IMR-90 (cell line): ENCODE measurements around the gene MAFG.

ENCODE experiments used
- BHLHE40 ChIP-seq: fragments of 150-350 bp; IDR thresholded peaks from 2 replicates; pipeline ENCODE4 v1.6.1; 2016; ENCODE audit warnings: mild to moderate bottlenecking, low read depth, low read length
- CTCF ChIP-seq: conservative IDR thresholded peaks from 2 replicates; pipeline ENCODE4 v1.5.1; 2012; ENCODE audit warnings: mild to moderate bottlenecking, low read depth, low read length, improper control_type of control experiment
- FOS ChIP-seq: fragments of 150-350 bp; IDR thresholded peaks from 2 replicates; pipeline ENCODE4 v1.6.1; 2016; ENCODE audit warnings: low read depth, low read length
- MAFK ChIP-seq: IDR thresholded peaks from 2 replicates; pipeline ENCODE4 v1.6.1; 2012; ENCODE audit warnings: low read depth, low read length, improper control_type of control experiment
- MXI1 ChIP-seq: IDR thresholded peaks from 2 replicates; pipeline ENCODE4 v1.6.1; 2012; ENCODE audit warnings: low read depth, mild to moderate bottlenecking, low read length, moderate library complexity, borderline replicate concordance
- POLR2A ChIP-seq: IDR thresholded peaks from 2 replicates; pipeline ENCODE4 v1.6.1; 2012; ENCODE audit warnings: mild to moderate bottlenecking, low read depth, low read length
- RAD21 ChIP-seq: IDR thresholded peaks from 2 replicates; pipeline ENCODE4 v1.6.1; 2012; ENCODE audit warnings: low read length, improper control_type of control experiment
- USF2 ChIP-seq: fragments of 150-350 bp; IDR thresholded peaks from 2 replicates; pipeline ENCODE4 v1.6.1; 2017; ENCODE audit warnings: mild to moderate bottlenecking, antibody characterized with exemption, low read length, low read depth

GRCh38 chr17:81905993-81906392, 21.5 kb downstream of the MAFG start:
- TF ChIP-seq POLR2A: no peak
- TF ChIP-seq MAFK: no peak
- TF ChIP-seq CTCF: no peak
- no peak for TF ChIP-seq RAD21
- no peak for TF ChIP-seq FOS
- no peak for TF ChIP-seq USF2
- TF ChIP-seq BHLHE40: no peak
- no peak for TF ChIP-seq MXI1
